Osteoblast (primary cell): Measurements from ENCODE around the gene CHCHD10. TPM values are rescaled to one million over a fixed set of nuclear protein-coding genes. Genes with fewer than 3 reads are reported as not detected.

Source experiments
- DNase-seq: peaks from one replicate; pipeline ENCODE4 v3.0.0; 2011; ENCODE audit warnings: low spot score, mixed read lengths; ENCODE audit not compliant: insufficient read length; ENCODE audit errors: missing footprints
- H2AFZ ChIP-seq: 2 replicates; pipeline ENCODE4 v1.6.0; 2011; ENCODE audit warnings: mild to moderate bottlenecking, low read length
- H3K27ac ChIP-seq: 2 replicates; pipeline ENCODE4 v1.5.1; 2011; ENCODE audit warnings: mild to moderate bottlenecking, low read depth, low read length, moderate library complexity
- H3K27me3 ChIP-seq: 2 replicates; pipeline ENCODE4 v1.6.0; 2012; ENCODE audit warnings: mild to moderate bottlenecking, control low read depth, inconsistent platforms, low read length, moderate library complexity; ENCODE audit not compliant: insufficient read depth
- H3K36me3 ChIP-seq: 2 replicates; pipeline ENCODE4 v1.5.1; 2011; ENCODE audit warnings: mild to moderate bottlenecking, low read length, control low read depth, moderate library complexity; ENCODE audit not compliant: insufficient read depth
- H3K4me1 ChIP-seq: 2 replicates; pipeline ENCODE4 v1.5.1; 2011; ENCODE audit warnings: mild to moderate bottlenecking, low read length, control low read depth, moderate library complexity; ENCODE audit not compliant: insufficient read depth
- H3K4me2 ChIP-seq: 2 replicates; pipeline ENCODE4 v1.6.0; 2011; ENCODE audit warnings: mild to moderate bottlenecking, low read length; ENCODE audit not compliant: insufficient read depth
- H3K4me3 ChIP-seq: fragments of 200-600 bp; sonication (generic); 3 replicates; pipeline ENCODE4 v1.5.1; 2012; ENCODE audit warnings: mild to moderate bottlenecking, low read length, inconsistent platforms; ENCODE audit not compliant: insufficient read depth
- H3K79me2 ChIP-seq: 2 replicates; pipeline ENCODE4 v1.6.0; 2012; ENCODE audit warnings: mild to moderate bottlenecking, low read length, control low read depth, inconsistent platforms; ENCODE audit not compliant: insufficient read depth
- H3K9me3 ChIP-seq: 2 replicates; pipeline ENCODE4 v1.5.1; 2011; ENCODE audit warnings: low read depth, low read length, control low read depth
- H4K20me1 ChIP-seq: 2 replicates; pipeline ENCODE4 v1.6.0; 2012; ENCODE audit warnings: mild to moderate bottlenecking, low read length, control low read depth; ENCODE audit not compliant: insufficient read depth
- total RNA-seq: library from RNA; depleted of rRNA; stranded (reverse); fragments of >200 nt; gene quantifications from 2 replicates; pipeline ENCODE4 v1.2.3, GENCODE V29; 2012
- TF ChIP-seq, protein P1 (sequence below): IDR thresholded peaks from 2 replicates; pipeline ENCODE4 v1.5.1; 2011; ENCODE audit warnings: mild to moderate bottlenecking, low read depth, low read length, moderate library complexity; ENCODE audit errors: extremely low read depth

CHCHD10 gene
- total RNA-seq, 1 donor: 1.1 TPM

DNA sequence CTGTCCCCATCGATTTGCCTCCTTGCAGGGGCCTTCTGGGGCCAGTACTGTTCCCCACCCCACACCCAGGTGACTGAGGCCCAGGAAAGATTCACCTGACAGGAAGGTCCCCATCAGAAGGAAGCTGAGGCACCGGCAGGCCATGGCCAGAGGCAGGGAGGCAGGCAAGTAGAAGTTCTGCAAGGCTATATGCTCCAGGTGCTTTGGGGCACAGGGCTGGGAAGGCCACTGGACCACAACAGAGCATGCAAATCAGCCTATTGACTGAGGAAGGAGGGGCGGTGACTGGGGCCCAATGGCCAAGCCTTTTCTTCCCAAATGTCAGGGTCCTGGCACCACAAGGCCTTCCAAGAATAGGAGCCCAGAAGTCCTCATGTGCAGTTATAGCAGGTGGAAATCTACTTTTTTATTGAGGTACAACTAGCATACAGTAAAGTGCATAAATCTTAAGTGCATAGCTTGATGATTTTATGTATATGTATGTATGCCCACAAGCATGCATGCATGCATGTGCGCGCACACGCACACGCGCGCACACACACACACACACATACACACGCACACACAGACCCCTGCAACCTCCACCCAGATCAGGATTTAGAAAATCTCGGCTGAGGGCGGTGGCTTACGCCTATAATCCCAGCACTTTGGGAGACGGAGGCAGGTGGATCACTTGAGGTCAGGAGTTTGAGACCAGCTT lies 13.4 kb downstream of the CHCHD10 start, which contains the start of gene VPREB3:
TSS of gene VPREB3 (minus strand) at position 206 of the 700 bp plus-strand sequence. CDS start at position 144, 62 bp downstream.
- peak; percentile 51 for DNase-seq
- Histone ChIP-seq H4K20me1 (no peaks in the 10 kb centered on the region), H3K4me2 (no peak within 1 kb of the TSS), H3K79me2 (peaks cover 3% of the 10 kb centered on the region), H2AFZ (no peak within 1 kb of the TSS), H3K36me3 (no peaks in the 10 kb centered on the region), H3K4me1 (peaks cover 13% of the 10 kb centered on the region), H3K4me3 (no peak within 1 kb of the TSS), H3K9me3 (no peaks in the 10 kb centered on the region), H3K27ac (no peak within 1 kb of the TSS), H3K27me3 (no peaks in the 10 kb centered on the region)
- TF ChIP-seq, protein P1, sequence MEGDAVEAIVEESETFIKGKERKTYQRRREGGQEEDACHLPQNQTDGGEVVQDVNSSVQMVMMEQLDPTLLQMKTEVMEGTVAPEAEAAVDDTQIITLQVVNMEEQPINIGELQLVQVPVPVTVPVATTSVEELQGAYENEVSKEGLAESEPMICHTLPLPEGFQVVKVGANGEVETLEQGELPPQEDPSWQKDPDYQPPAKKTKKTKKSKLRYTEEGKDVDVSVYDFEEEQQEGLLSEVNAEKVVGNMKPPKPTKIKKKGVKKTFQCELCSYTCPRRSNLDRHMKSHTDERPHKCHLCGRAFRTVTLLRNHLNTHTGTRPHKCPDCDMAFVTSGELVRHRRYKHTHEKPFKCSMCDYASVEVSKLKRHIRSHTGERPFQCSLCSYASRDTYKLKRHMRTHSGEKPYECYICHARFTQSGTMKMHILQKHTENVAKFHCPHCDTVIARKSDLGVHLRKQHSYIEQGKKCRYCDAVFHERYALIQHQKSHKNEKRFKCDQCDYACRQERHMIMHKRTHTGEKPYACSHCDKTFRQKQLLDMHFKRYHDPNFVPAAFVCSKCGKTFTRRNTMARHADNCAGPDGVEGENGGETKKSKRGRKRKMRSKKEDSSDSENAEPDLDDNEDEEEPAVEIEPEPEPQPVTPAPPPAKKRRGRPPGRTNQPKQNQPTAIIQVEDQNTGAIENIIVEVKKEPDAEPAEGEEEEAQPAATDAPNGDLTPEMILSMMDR: no peak

DNA sequence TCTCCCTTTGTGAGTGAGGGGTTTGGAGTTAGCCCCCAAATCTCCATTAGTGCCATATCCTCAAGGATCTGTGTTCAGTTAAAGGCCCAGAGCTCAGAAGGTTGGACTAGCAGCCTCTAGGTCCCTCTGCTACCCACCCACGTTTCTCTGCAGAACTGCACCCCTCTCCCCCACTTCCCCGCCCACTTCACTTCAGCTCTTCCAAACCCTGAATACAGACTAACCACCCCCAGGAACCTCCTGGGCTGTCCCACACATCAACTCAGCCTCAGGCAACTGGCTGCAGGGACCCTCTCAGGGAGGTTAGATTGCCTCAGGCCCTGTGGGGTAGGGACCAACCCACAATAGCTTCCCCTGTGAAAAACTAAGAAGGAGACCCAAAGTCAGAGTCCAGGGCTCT lies 14.4 kb downstream of the CHCHD10 start:
- no peaks in the 10 kb centered on the region for H3K36me3 ChIP-seq
- H3K27me3 ChIP-seq: no peaks in the 10 kb centered on the region
- peaks cover 13% of the 10 kb centered on the region for H3K4me1 ChIP-seq
- H4K20me1 ChIP-seq: no peaks in the 10 kb centered on the region
- peaks cover 3% of the 10 kb centered on the region for H3K79me2 ChIP-seq
- peak; percentile 38 for DNase-seq
- no peak overlapping the region for H3K27ac ChIP-seq
- H2AFZ ChIP-seq: no peak overlapping the region
- TF ChIP-seq, protein P1: no peak
- H3K9me3 ChIP-seq: no peaks in the 10 kb centered on the region
- no peak overlapping the region for H3K4me3 ChIP-seq
- H3K4me2 ChIP-seq: no peak overlapping the region

DNA sequence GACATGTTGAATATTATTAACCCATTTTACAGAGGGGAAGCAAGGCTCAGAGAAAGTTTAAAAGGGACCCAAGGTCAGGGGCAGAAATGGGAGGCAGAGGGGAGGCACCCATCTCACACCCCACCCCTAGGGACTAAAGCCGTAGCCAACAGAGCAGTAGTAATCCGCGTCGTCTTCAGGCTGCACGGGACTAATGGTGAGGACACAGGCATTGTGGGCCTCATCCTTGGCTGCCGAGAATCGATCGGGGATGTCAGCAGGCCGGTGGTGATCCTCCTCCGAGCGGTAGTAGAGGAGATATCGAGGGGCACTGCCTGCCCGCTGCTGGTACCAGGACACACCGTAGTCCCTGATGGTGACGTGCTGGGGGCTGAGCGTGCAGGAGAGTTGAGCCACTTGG lies 15.0 kb downstream of the CHCHD10 start:
- Histone ChIP-seq H3K27ac (no peak overlapping the region), H3K27me3 (no peaks in the 10 kb centered on the region)

DNA sequence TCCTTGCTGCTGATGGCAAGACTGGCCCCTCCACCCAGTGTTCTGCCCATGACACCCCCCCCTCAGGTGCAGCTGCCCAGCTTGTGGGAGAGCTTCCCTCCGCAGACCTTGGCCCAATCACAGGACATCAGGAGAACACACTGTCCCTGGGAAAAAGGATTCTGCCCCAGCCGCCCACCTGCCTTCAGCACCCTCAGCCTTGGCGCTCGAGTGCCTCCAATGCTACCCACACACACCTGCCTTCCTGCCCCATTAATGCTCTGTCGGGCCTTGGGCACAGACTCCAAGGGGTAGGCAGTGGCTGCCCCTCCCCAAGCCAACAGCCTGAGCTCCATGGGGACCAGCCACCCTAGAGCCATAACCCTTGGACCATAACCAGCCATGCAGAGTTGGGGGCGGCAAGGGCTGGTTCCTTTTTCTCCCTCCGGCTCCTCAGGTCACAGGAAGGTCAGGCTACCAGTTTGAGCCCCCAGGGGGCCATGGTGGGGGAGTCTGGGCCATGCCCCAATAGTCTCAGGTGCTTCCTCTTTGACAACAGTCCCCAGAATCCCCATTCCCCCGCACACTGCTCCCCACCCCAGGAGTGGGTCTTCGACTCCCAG lies 15.6 kb downstream of the CHCHD10 start:
- no peak overlapping the region for H3K4me2 ChIP-seq
- peaks cover under 1% of the 10 kb centered on the region for H4K20me1 ChIP-seq
- TF ChIP-seq, protein P1: no peak
- no peak overlapping the region for H3K4me3 ChIP-seq
- peaks cover 5% of the 10 kb centered on the region for H3K79me2 ChIP-seq
- no peak overlapping the region for H2AFZ ChIP-seq
- H3K36me3 ChIP-seq: no peaks in the 10 kb centered on the region
- H3K9me3 ChIP-seq: no peaks in the 10 kb centered on the region
- no peak overlapping the region for H3K27ac ChIP-seq
- no peaks in the 10 kb centered on the region for H3K27me3 ChIP-seq
- DNase-seq: peak; percentile 42
- peaks cover 13% of the 10 kb centered on the region for H3K4me1 ChIP-seq

More for the DNA sequence above, 15.0 kb downstream of the CHCHD10 start:
- peaks cover 5% of the 10 kb centered on the region for H3K79me2 ChIP-seq
- no peak overlapping the region for H3K4me2 ChIP-seq
- H3K9me3 ChIP-seq: no peaks in the 10 kb centered on the region
- peaks cover 13% of the 10 kb centered on the region for H3K4me1 ChIP-seq
- no peaks in the 10 kb centered on the region for H4K20me1 ChIP-seq
- H2AFZ ChIP-seq: no peak overlapping the region
- peak; percentile 44 for DNase-seq
- no peaks in the 10 kb centered on the region for H3K36me3 ChIP-seq
- no peak overlapping the region for H3K4me3 ChIP-seq
- TF ChIP-seq, protein P1: no peak
